ENCODE results near the gene FRMD5.

GRCh38 chr15:44092221-44092620 is 102.8 kb downstream of the FRMD5 start:
- TF ChIP-seq CTCF (IDR thresholded peaks at IDR 0.05; ENCODE audit: poor library complexity) (no peak), EZH2 (IDR thresholded peaks at IDR 0.05; ENCODE audit: borderline replicate concordance) (no peak), EZH2phosphoT487 (IDR thresholded peaks at IDR 0.05; ENCODE audit: low read depth, severe bottlenecking, unreplicated experiment) (no peak)
